Neural cell (in vitro differentiated cells): Measurements from ENCODE around the gene SNX20. TPM values are rescaled to one million over a fixed set of nuclear protein-coding genes. Genes with fewer than 3 reads are reported as not detected.

Experiments
- H2AFZ ChIP-seq: fragments of 200-600, 300-800 bp; sonication (generic), shearing (Covaris generic); 2 replicates; pipeline ENCODE4 v1.6.0; 2014; ENCODE audit warnings: low read depth, mild to moderate bottlenecking, antibody characterized with exemption, low read length, moderate library complexity
- H3F3A ChIP-seq: fragments of 200-600 bp; shearing (Covaris generic); 2 replicates; pipeline ENCODE4 v1.6.1; 2016; ENCODE audit warnings: mild to moderate bottlenecking, moderate library complexity, mixed read lengths, antibody characterized with exemption, low read length; ENCODE audit not compliant: insufficient read depth, poor library complexity, severe bottlenecking
- H3K27ac ChIP-seq: fragments of 200-600, 300-800 bp; sonication (generic), shearing (Covaris generic); 2 replicates; pipeline ENCODE4 v1.5.1; 2014; ENCODE audit warnings: mild to moderate bottlenecking, low read length, moderate library complexity
- H3K27me3 ChIP-seq: fragments of 300-800, 200-600 bp; sonication (generic), shearing (Covaris generic); 2 replicates; pipeline ENCODE4 v1.6.0; 2014; ENCODE audit warnings: mild to moderate bottlenecking, low read depth, low read length, moderate library complexity; ENCODE audit not compliant: insufficient read depth
- H3K36me3 ChIP-seq: fragments of 300-800, 200-600 bp; sonication (generic), shearing (Covaris generic); 2 replicates; pipeline ENCODE4 v1.5.1; 2014; ENCODE audit warnings: mild to moderate bottlenecking, antibody characterized with exemption, low read length, moderate library complexity; ENCODE audit not compliant: insufficient read depth
- H3K4me2 ChIP-seq: fragments of 300-800, 200-600 bp; sonication (generic), shearing (Covaris generic); 2 replicates; pipeline ENCODE4 v1.6.0; 2014; ENCODE audit warnings: mild to moderate bottlenecking, low read length
- H3K4me3 ChIP-seq: fragments of 300-800, 200-600 bp; sonication (generic), shearing (Covaris generic); 2 replicates; pipeline ENCODE4 v1.5.1; 2014; ENCODE audit warnings: mild to moderate bottlenecking, low read length, moderate library complexity
- H3K79me2 ChIP-seq: fragments of 200-600 bp; shearing (Covaris generic); replicated peaks from 2 replicates; pipeline ENCODE4 v1.6.0; 2014; ENCODE audit warnings: mild to moderate bottlenecking, low read length, moderate library complexity; ENCODE audit not compliant: insufficient read depth
- H3K9ac ChIP-seq: fragments of 300-800, 200-600 bp; sonication (generic), shearing (Covaris generic); 2 replicates; pipeline ENCODE4 v1.6.1; 2016; ENCODE audit warnings: mild to moderate bottlenecking, low read length, mixed read lengths
- H3K9me2 ChIP-seq: fragments of 200-600 bp; shearing (Covaris generic); 2 replicates; pipeline ENCODE4 v1.6.1; 2016; ENCODE audit warnings: mild to moderate bottlenecking, low read length, mixed read lengths; ENCODE audit not compliant: insufficient read depth
- H3K9me3 ChIP-seq: fragments of 200-600, 300-800 bp; sonication (generic), shearing (Covaris generic); 2 replicates; pipeline ENCODE4 v1.6.1; 2016; ENCODE audit warnings: mild to moderate bottlenecking, mixed run types, low read length, moderate library complexity, mixed read lengths
- H4K20me1 ChIP-seq: fragments of 200-600 bp; shearing (Covaris generic); 2 replicates; pipeline ENCODE4 v1.6.1; 2016; ENCODE audit warnings: mild to moderate bottlenecking, mixed run types; ENCODE audit not compliant: insufficient read depth
- EP300 ChIP-seq: fragments of 450-650 bp; conservative IDR thresholded peaks from 2 replicates; pipeline ENCODE4 v1.6.1; 2014; ENCODE audit warnings: antibody characterized with exemption, mild to moderate bottlenecking, moderate library complexity; ENCODE audit not compliant: poor library complexity, severe bottlenecking
- EZH2 ChIP-seq: fragments of 200-600, 300-800 bp; shearing (Covaris generic), sonication (generic); IDR thresholded peaks from 2 replicates; pipeline ENCODE4 v1.6.1; 2014; ENCODE audit warnings: antibody characterized with exemption, low read length, borderline replicate concordance, mild to moderate bottlenecking; ENCODE audit not compliant: insufficient read depth, poor library complexity, severe bottlenecking
- MXI1 ChIP-seq: fragments of 450-650 bp; conservative IDR thresholded peaks from 2 replicates; pipeline ENCODE4 v1.6.1; 2014; ENCODE audit warnings: antibody characterized with exemption, mild to moderate bottlenecking; ENCODE audit not compliant: poor library complexity, severe bottlenecking
- POLR2AphosphoS5 ChIP-seq: IDR thresholded peaks from 2 replicates; pipeline ENCODE4 v1.6.1; 2012
- RAD21 ChIP-seq: fragments of 450-650 bp; conservative IDR thresholded peaks from 2 replicates; pipeline ENCODE4 v1.6.1; 2014; ENCODE audit warnings: antibody characterized with exemption, mild to moderate bottlenecking, moderate library complexity
- SMC3 ChIP-seq: fragments of 450-650 bp; conservative IDR thresholded peaks from 2 replicates; pipeline ENCODE4 v1.6.1; 2014; ENCODE audit warnings: antibody characterized with exemption, mild to moderate bottlenecking, moderate library complexity; ENCODE audit not compliant: poor library complexity
- TAF1 ChIP-seq: IDR thresholded peaks from 2 replicates; pipeline ENCODE4 v1.6.1; 2012; ENCODE audit warnings: low read depth
- polyA plus RNA-seq: library from polyadenylated mRNA; depleted of rRNA; stranded (reverse); fragments of >200 nt; gene quantifications from 2 replicates; pipeline ENCODE4 v1.2.3, GENCODE V29; 2014
- TF ChIP-seq, protein P1 (sequence below): IDR thresholded peaks from 2 replicates; pipeline ENCODE4 v1.6.1; 2012; ENCODE audit warnings: borderline replicate concordance
- TF ChIP-seq, protein P2 (sequence below): fragments of 450-650 bp; IDR thresholded peaks from 2 replicates; pipeline ENCODE4 v1.5.1; 2014; ENCODE audit warnings: antibody characterized with exemption, mild to moderate bottlenecking, moderate library complexity; ENCODE audit not compliant: poor library complexity, severe bottlenecking

SNX20 gene
- polyA plus RNA-seq, 1 donor from 2014 or later: not detected

DNA sequence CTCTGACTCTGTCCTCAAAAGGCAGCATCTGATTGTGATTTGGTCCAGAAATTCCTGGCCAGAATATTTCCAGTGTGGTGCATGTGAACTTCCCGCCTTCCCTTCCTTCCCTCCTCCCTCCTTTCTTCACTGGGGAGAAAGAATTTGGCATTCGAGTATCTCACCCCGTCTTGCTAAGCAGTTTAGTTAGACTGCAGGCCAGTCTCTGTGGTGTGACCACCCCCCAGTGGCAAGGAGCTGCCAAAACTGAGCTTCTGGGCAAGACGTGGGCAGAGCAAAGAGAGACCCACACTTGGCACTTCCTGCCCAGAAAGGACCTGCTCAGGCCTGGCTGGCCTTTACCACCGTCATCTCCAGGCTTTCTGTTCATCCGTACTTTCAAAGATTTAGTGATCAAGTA lies 36.4 kb downstream of the SNX20 start:
- TF ChIP-seq MXI1 (no peak), EP300 (no peak), TAF1 (no peak), SMC3 (no peak), EZH2 (no peak), RAD21 (no peak), POLR2AphosphoS5 (no peak)
- TF ChIP-seq, protein P1, sequence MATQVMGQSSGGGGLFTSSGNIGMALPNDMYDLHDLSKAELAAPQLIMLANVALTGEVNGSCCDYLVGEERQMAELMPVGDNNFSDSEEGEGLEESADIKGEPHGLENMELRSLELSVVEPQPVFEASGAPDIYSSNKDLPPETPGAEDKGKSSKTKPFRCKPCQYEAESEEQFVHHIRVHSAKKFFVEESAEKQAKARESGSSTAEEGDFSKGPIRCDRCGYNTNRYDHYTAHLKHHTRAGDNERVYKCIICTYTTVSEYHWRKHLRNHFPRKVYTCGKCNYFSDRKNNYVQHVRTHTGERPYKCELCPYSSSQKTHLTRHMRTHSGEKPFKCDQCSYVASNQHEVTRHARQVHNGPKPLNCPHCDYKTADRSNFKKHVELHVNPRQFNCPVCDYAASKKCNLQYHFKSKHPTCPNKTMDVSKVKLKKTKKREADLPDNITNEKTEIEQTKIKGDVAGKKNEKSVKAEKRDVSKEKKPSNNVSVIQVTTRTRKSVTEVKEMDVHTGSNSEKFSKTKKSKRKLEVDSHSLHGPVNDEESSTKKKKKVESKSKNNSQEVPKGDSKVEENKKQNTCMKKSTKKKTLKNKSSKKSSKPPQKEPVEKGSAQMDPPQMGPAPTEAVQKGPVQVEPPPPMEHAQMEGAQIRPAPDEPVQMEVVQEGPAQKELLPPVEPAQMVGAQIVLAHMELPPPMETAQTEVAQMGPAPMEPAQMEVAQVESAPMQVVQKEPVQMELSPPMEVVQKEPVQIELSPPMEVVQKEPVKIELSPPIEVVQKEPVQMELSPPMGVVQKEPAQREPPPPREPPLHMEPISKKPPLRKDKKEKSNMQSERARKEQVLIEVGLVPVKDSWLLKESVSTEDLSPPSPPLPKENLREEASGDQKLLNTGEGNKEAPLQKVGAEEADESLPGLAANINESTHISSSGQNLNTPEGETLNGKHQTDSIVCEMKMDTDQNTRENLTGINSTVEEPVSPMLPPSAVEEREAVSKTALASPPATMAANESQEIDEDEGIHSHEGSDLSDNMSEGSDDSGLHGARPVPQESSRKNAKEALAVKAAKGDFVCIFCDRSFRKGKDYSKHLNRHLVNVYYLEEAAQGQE: no peak
- TF ChIP-seq, protein P2, sequence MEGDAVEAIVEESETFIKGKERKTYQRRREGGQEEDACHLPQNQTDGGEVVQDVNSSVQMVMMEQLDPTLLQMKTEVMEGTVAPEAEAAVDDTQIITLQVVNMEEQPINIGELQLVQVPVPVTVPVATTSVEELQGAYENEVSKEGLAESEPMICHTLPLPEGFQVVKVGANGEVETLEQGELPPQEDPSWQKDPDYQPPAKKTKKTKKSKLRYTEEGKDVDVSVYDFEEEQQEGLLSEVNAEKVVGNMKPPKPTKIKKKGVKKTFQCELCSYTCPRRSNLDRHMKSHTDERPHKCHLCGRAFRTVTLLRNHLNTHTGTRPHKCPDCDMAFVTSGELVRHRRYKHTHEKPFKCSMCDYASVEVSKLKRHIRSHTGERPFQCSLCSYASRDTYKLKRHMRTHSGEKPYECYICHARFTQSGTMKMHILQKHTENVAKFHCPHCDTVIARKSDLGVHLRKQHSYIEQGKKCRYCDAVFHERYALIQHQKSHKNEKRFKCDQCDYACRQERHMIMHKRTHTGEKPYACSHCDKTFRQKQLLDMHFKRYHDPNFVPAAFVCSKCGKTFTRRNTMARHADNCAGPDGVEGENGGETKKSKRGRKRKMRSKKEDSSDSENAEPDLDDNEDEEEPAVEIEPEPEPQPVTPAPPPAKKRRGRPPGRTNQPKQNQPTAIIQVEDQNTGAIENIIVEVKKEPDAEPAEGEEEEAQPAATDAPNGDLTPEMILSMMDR: no peak
- H3K9me2 ChIP-seq: no peaks in the 10 kb centered on the region
- no peak overlapping the region for H2AFZ ChIP-seq
- no peaks in the 10 kb centered on the region for H3K9me3 ChIP-seq
- H3K4me2 ChIP-seq: no peak overlapping the region
- no peak overlapping the region for H3K9ac ChIP-seq
- no peaks in the 10 kb centered on the region for H3K36me3 ChIP-seq
- no peaks in the 10 kb centered on the region for H3K27me3 ChIP-seq
- no peaks in the 10 kb centered on the region for H4K20me1 ChIP-seq
- H3K79me2 ChIP-seq: no peaks in the 10 kb centered on the region
- H3K27ac ChIP-seq: no peak overlapping the region
- no peak overlapping the region for H3K4me3 ChIP-seq
- no peaks in the 10 kb centered on the region for H3F3A ChIP-seq

DNA sequence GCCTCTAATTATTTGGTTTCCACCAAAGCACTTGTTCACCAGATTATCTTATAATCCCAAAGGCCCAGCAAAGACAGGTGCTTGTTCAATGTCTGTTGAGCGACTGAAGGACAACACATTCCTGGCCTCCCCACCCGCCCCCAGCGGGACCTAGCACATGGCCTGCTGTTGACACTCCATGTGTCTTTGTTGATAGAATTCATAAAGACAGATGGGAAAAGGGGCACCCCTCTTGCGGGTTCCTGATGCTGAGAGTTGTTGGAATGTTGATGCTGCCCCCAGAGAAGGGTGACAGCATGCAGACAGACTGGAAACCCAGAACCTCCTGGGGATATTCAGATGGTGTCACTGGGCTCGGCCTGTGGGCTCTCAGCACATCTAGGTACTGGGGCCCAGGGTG lies 36.9 kb downstream of the SNX20 start:
- H3K9me3 ChIP-seq: no peaks in the 10 kb centered on the region
- H4K20me1 ChIP-seq: no peaks in the 10 kb centered on the region
- no peak overlapping the region for H3K9ac ChIP-seq
- H3K4me3 ChIP-seq: no peak overlapping the region
- no peaks in the 10 kb centered on the region for H3F3A ChIP-seq
- no peaks in the 10 kb centered on the region for H3K9me2 ChIP-seq
- H3K27ac ChIP-seq: no peak overlapping the region
- no peak overlapping the region for H2AFZ ChIP-seq
- no peaks in the 10 kb centered on the region for H3K36me3 ChIP-seq
- no peaks in the 10 kb centered on the region for H3K27me3 ChIP-seq
- TF ChIP-seq, protein P2: no peak
- TF ChIP-seq MXI1 (no peak), POLR2AphosphoS5 (no peak), TAF1 (no peak), SMC3 (no peak), RAD21 (no peak)
- TF ChIP-seq, protein P1: no peak
- no peak overlapping the region for H3K4me2 ChIP-seq
- no peaks in the 10 kb centered on the region for H3K79me2 ChIP-seq
